Measurements from ENCODE around the gene SPO11.

SPO11 gene

GRCh38 chr20:57381596-57382503, 52.2 kb downstream of the SPO11 start:
- Histone ChIP-seq H3K27me3 (ENCODE audit: insufficient read depth, low read depth) (no peaks in the 10 kb centered on the region), H3K36me3 (ENCODE audit: insufficient read depth) (peaks cover 2% of the 10 kb centered on the region; the same call in 1 of the 2 replicates), H3K79me2 (ENCODE audit: insufficient read depth, low read depth) (no peaks in the 10 kb centered on the region), H3K4me2 (peak overlapping the region; percentile 27; the same call in 1 of the 2 replicates), H3K9ac (no peak overlapping the region), H2AFZ (ENCODE audit: low read depth) (no peak overlapping the region), H3K4me3 (IDR thresholded peaks at IDR 0.05; ENCODE audit: insufficient read depth, low read depth, low read length) (no peak overlapping the region), H4K20me1 (ENCODE audit: insufficient read depth) (no peaks in the 10 kb centered on the region), H3K4me1 (ENCODE audit: low read depth, poor library complexity, severe bottlenecking) (peaks cover 19% of the 10 kb centered on the region), H3K27ac (peak overlapping the region; percentile 6; the same call in 1 of the 2 replicates)
- TF ChIP-seq CTCF (conservative IDR thresholded peaks at IDR 0.05; ENCODE audit: low read depth, low read length): peak; percentile 96

- H3K4me3 ChIP-seq (IDR thresholded peaks at IDR 0.05; ENCODE audit: insufficient read depth, low read depth, low read length): no peak overlapping the region
- no peak for TF ChIP-seq CTCF (conservative IDR thresholded peaks at IDR 0.05; ENCODE audit: low read depth, low read length)
- peaks cover 19% of the 10 kb centered on the region for H3K4me1 ChIP-seq (ENCODE audit: low read depth, poor library complexity, severe bottlenecking)
- H3K36me3 ChIP-seq (ENCODE audit: insufficient read depth): no peaks in the 10 kb centered on the region; the same call in 1 of the 2 replicates
- H4K20me1 ChIP-seq (ENCODE audit: insufficient read depth): no peaks in the 10 kb centered on the region
- H2AFZ ChIP-seq (ENCODE audit: low read depth): no peak overlapping the region
- no peaks in the 10 kb centered on the region for H3K79me2 ChIP-seq (ENCODE audit: insufficient read depth, low read depth)
- H3K4me2 ChIP-seq: no peak overlapping the region
- H3K27ac ChIP-seq: peak overlapping the region; percentile 6; the same call in 1 of the 2 replicates
- no peak overlapping the region for H3K9ac ChIP-seq
- no peaks in the 10 kb centered on the region for H3K27me3 ChIP-seq (ENCODE audit: insufficient read depth, low read depth)
Observed at GRCh38 chr20:57382516-57382915, 52.9 kb downstream of the SPO11 start.

GRCh38 chr20:57383447-57384347, 54.1 kb downstream of the SPO11 start:
- Histone ChIP-seq H4K20me1 (ENCODE audit: insufficient read depth) (no peaks in the 10 kb centered on the region), H3K4me3 (IDR thresholded peaks at IDR 0.05; ENCODE audit: insufficient read depth, low read depth, low read length) (no peak overlapping the region), H3K27ac (no peak overlapping the region), H3K4me1 (ENCODE audit: low read depth, poor library complexity, severe bottlenecking) (peaks cover 18% of the 10 kb centered on the region), H3K9ac (no peak overlapping the region), H2AFZ (ENCODE audit: low read depth) (no peak overlapping the region), H3K79me2 (ENCODE audit: insufficient read depth, low read depth) (no peaks in the 10 kb centered on the region), H3K4me2 (no peak overlapping the region), H3K36me3 (ENCODE audit: insufficient read depth) (no peaks in the 10 kb centered on the region; the same call in 1 of the 2 replicates), H3K27me3 (ENCODE audit: insufficient read depth, low read depth) (no peaks in the 10 kb centered on the region)
- no peak for TF ChIP-seq CTCF (conservative IDR thresholded peaks at IDR 0.05; ENCODE audit: low read depth, low read length)

GRCh38 chr20:57384486-57384885, 54.9 kb downstream of the SPO11 start:
- Histone ChIP-seq H3K27ac (no peak overlapping the region), H3K9ac (no peak overlapping the region)
- TF ChIP-seq CTCF (conservative IDR thresholded peaks at IDR 0.05; ENCODE audit: low read depth, low read length): no peak

More at GRCh38 chr20:57384486-57384885, 54.9 kb downstream of the SPO11 start:
- no peaks in the 10 kb centered on the region for H4K20me1 ChIP-seq (ENCODE audit: insufficient read depth)
- no peaks in the 10 kb centered on the region for H3K79me2 ChIP-seq (ENCODE audit: insufficient read depth, low read depth)
- no peak overlapping the region for H2AFZ ChIP-seq (ENCODE audit: low read depth)
- no peak overlapping the region for H3K4me3 ChIP-seq (IDR thresholded peaks at IDR 0.05; ENCODE audit: insufficient read depth, low read depth, low read length)
- no peaks in the 10 kb centered on the region for H3K36me3 ChIP-seq (ENCODE audit: insufficient read depth)
- peaks cover 17% of the 10 kb centered on the region for H3K4me1 ChIP-seq (ENCODE audit: low read depth, poor library complexity, severe bottlenecking)
- H3K27me3 ChIP-seq (ENCODE audit: insufficient read depth, low read depth): no peaks in the 10 kb centered on the region
- H3K4me2 ChIP-seq: no peak overlapping the region

Data from KMS-11 (cell line).